Activated effector memory CD4-positive, alpha-beta T cell treated with Interleukin-2 at 50 U/mL for 16 hours (primary cell): ENCODE measurements around the gene PBX1.
"Not testable (repeated sequence)": the region's sequence is repeated elsewhere in the genome, so short reads cannot be mapped to it uniquely, and the experiment has no call there.

ENCODE experiments used
- DNase-seq: peaks from one replicate; pipeline ENCODE4 v3.0.0-alpha.2; 2020

The PBX1 gene

GRCh38 chr1:164645921-164646320 lies 86.9 kb downstream of the PBX1 start:
- no peak for DNase-seq

DNA sequence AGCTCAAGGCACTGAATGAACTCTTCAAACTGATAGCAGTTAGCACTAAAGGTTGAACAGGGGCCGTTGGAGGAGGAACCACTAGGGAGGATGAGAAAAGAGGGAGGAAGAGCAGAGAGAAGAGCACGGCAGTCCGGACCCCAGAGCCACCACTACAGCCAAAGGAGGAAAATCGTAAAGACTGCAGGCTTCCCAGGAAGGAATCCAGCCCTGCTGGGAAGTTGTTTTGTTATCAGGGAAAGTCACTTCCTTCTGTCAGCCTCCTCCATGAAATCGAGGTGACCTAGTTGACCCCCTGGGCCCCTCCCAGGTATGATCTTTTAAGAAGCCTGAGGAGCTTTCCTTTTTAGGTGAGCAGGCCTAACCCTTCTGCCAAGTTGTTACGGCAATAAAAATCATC lies 88.2 kb downstream of the PBX1 start:
- no peak for DNase-seq

DNA sequence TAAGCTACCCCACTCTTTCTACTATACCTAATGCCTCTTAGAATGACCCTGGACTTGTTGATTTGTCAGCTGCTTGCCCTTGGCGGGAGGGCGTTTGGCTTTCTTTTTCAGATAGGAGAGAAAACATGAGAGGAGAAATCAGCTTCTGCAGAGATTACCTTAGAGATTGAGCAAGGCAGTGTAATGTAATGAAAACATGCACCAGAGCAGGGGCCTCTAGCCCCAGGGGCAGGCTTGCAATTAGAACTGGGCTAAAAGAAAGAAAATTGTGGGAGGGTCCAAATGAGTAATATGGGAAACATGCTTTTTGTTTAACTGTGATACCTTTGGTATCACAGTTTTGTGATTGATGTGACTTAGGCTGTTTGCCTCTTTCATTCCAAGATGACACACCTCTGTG lies 89.7 kb downstream of the PBX1 start:
- DNase-seq, result no peak

DNA sequence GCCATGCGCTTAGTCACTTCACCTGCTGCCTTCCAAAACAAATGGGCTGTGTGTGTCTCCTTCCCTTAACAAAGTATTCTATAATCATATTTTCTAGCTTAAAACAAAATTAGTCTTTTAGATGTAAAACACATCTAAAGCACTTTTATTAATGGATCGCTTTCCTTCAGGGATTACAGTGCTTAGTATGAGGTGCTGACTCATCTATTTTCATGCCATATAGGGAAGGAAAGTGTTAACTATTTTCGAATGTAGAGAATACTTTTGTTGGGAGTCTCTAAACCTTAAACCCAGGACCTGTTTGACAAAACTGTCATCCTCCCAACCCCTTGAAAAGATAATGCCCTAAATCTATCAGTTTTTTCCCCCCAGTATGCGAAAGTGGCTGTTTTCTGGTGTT lies 90.2 kb downstream of the PBX1 start:
- DNase-seq, result no peak

DNA sequence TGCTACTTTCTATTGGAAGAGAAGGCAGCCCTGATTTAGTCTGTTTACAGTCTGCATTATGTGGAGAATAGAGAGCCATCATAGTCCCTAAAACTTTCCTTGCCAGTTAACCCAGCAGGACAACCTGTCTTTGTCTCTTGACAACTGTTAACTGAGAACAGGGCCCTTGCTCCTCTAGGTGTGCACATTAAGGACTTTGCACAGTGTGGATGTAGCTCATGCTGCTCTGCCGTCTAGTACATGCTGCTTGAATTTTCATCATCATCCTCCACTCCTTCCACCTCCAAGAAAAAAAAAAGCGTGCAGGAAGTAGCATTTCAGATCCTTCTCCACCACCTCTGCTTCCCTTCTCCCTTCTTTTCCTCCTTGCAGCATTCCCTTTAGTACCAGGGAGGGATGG lies 91.5 kb downstream of the PBX1 start:
- DNase-seq, result no peak

DNA sequence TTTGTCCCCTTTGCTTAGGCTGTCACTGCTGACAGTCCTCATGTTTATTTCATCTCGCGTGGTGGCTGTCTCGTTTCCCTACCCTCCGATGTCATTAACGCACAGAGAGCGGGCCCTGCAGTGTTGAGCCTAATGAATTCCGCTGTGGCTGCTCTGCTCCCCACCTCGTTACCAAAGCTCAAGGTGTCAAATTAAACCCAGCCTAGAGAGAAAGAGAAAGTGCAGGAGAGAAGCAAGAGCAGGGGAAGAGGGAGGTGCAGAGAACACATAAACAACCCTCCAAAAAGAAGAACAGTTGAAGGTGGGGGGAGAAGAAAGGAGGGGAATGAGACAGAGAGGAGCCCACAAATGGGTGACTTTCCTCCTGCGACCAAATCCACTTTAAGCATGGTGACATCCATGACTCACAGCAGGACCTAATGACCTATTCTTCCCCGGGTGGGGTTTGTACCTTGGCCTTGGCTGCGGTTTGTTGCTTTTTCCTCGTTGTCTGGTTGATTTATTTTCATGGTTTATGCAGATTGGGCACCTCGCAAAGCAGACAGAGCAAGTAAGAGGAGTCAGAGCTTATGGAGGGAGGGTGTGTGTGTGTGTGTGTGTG lies 92.5 kb downstream of the PBX1 start:
- no peak for DNase-seq

DNA sequence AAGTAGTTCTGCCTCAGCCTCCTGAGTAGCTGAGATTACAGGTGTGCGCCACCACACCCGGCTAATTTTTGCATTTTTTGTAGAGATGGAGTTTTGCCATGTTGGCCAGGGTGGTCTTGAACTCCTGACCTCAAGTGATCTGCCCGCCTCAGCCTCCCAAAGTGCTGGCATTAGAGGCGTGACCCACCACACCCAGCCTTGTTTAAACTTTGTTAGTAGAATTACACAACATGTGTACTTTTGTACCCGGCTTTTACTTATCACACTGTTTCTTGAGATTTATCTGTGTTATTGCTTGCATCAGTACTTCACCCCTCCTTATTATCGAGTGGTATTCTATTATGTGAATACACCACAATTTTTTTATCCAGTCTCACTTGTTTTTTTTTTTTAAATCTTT lies 94.0 kb downstream of the PBX1 start:
- not testable (repeated sequence) for DNase-seq

DNA sequence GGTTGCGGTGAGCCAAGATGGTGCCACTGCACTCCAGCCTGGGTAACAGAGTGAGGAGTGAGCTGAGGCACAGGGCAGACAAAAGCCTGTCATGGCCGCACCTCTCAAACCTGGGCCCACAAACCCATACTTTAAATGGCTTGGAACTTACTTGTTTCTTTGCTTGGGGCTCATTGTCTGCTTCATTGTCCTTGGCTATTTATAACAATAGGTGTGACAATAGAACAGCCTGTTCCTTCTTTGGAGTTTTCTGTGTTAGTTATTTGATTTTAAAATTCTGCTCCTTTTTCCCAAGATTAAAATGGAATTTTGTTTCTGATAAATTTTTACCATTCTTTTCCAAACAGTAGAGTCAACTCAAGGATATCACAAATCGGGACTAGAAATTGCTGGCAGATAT lies 94.7 kb downstream of the PBX1 start:
- DNase-seq, result no peak

DNA sequence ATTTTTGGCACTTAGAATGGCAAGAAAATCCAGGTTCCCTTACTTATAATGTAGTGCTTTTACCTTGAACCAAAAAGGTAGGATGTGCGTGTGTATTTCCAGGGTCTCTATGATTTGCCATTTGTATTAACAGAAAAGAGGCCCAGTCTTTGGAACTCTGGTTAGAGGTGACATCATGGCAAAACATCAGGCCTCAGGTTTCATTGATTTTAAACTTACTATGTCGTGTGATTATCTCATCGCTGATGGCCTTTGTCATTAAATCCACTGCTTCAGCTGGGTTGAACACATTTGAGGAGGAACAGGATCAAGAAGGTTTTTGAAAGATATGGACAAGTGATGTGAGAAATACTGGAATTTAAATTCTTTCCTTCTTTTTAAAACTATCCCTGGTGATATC lies 95.2 kb downstream of the PBX1 start:
- no peak for DNase-seq

DNA sequence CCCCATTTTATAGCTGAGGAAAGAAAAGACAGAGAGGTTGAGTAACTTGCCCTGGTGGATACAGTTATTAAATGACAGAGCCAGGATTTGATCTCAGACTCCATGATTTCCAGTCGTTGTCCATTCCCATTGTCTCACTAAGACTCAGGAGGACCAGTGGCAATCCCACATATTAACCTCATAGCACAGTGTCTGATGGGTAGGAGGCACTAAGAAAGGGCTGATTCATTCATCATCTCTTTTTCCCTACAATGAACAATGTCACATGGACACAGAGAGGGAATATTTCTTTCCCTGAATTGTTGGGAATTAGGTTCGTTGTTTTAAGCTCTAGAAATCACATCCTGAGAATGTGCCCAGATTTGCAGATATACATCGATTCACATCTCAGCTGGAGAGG lies 99.9 kb downstream of the PBX1 start:
- no peak for DNase-seq

DNA sequence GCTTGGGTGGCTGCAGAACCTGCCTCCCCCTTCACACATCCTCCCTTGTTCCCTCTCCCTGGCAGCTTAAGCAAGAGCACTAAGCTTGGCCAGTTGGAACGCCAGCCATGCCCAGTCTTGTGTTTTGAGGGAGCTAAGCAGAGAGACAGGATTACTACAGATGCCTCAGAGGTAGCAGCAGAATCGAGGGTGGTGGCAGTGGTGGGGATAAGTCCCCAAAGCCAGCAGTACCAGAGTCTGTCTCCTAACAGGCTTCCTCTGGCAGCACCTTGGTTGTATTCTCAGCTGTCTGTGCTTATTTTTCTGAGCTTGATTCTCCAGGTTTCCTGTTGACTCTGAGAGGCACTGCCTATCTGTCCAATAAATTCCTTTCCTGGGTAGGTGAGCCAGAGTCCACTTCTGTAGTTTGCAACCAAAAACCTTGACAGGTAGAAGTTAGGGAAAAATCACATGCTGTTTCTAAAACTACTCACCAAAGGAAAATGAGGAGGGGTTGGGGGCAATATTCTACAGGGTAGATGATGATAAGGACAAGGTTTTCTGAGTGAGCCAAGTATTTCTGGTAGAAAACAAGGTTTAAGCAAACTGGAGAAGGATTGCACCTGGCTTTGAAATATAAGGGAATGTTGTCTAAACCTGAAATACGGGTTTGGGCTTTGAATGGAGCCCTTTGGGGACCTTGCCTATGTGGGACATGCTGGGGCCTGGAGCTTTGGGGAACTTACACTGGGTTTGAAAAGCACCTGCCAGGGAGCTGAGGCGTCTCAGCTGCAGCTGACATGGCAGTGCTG lies 100.8 kb downstream of the PBX1 start:
- no peak for DNase-seq

- DNase-seq, result no peak
These were observed 101.4 kb downstream of the PBX1 start for GRCh38 chr1:164660412-164660772.

GRCh38 chr1:164660775-164661174 lies 101.8 kb downstream of the PBX1 start:
- DNase-seq, result no peak

GRCh38 chr1:164662462-164662861 lies 103.5 kb downstream of the PBX1 start:
- DNase-seq, result no peak

GRCh38 chr1:164662955-164663354 lies 104.0 kb downstream of the PBX1 start:
- no peak for DNase-seq

- DNase-seq, result no peak
These were observed 105.1 kb downstream of the PBX1 start for GRCh38 chr1:164664127-164664526.

DNA sequence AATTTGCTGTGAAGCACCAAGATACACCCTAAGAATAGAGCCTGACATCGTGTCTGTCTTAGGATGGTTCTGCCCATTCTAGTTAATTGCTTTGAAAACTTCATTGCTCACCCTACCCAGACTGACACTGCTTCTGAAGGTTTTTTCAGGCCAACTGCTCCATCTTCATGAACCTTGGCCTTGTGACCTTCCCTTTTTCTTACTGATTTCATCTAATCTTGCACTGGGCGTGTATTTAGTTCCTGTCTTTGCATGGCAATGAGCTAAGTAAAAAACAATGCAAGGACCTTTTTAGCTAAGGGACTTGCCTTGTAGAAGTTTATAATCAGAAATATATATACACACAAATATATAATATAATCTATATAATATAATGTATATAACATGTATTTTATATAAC lies 108.0 kb downstream of the PBX1 start:
- DNase-seq, result no peak

GRCh38 chr1:164667600-164667999 lies 108.6 kb downstream of the PBX1 start:
- DNase-seq, result no peak

- DNase-seq, result no peak
These were observed 109.8 kb downstream of the PBX1 start for GRCh38 chr1:164668491-164669400.

GRCh38 chr1:164670026-164670425 lies 111.0 kb downstream of the PBX1 start:
- no peak for DNase-seq

DNA sequence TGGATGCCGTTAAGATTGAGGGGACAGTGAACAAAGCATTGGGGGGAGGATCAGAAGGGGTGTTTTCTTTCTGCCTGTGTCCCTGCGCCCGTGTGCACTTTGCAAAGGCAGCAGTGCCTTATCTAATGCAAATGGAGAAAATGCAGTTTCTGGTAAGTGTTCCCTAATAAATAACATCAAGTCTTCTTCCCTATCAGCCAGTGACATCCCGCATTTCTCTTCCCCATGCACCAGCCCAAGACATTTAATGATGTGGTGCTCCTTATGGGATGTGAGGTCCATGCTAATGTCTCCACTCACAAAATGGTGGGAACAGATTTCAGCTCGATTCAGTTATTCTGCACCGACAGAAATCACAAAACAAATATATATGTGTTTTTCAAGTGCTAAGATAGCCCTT lies 111.8 kb downstream of the PBX1 start:
- no peak for DNase-seq

DNA sequence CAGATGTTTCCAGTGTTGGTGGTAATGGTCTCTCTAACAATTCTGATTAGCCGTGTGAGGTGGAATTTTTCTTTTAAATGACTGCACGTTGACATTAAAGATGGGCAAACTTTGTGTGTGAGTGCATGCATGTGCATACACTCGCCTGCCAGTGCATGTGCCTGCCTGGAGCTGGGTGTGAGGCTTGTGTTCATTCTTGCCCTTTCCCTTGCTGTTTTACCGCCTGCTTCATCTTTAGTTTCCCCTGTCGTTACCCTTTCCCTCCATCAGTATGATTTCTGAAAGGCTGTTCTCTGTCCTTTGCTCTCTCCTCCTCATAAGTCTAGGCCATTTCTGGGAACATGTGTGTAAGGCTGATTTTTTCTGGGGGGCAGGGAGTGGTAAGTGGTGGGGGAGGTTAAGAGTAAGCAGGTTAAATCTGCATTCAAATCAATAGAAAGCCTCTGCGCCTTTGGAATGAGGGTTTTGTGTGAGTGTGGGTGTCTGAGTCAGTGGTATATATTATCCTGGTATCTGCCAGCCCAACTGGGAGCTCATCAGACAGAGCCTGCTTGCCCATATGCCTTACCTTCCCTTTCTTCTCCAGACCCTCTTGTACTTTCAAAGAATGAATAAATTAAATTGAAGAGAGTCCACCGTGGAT lies 112.5 kb downstream of the PBX1 start:
- no peak for DNase-seq

DNA sequence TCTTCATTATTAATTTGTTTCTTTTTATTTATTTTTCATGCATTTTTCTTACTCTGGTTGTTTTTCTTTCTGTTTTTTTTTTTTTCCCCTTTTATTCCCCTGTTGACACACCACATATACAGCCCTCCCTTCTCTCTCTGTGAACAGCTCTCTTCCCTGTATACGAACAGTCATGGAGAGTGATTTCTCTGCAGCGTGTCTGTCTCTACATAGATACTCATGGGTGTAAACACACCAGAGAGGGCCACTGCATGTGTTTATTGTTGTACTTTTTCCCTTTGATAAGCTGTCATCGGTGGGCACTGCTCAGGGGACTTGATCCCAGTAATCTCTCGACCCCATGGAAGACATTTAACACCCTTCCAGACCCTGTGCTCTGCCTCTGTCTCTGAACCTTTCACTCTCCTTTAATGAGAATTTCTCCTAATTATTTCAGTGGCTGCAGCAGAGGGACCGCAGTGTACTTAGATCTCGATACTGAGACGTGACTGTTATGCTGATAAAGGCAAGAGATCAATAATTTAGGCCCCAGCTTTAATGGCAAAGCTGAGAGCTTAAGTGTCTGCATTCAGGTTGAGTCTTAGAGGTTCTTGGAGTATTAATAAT lies 113.1 kb downstream of the PBX1 start:
- no peak for DNase-seq
